ENCODE measurements around the gene KL. TPM values are rescaled to one million over a fixed set of nuclear protein-coding genes. Genes with fewer than 3 reads are reported as not detected.

The KL gene
- total and polyA plus RNA-seq, 2 of the 8 experiments (the other 6 are each of a cell fraction or from before 2014, with no cell fraction given), result 0.02 TPM; not detected in 1

DNA sequence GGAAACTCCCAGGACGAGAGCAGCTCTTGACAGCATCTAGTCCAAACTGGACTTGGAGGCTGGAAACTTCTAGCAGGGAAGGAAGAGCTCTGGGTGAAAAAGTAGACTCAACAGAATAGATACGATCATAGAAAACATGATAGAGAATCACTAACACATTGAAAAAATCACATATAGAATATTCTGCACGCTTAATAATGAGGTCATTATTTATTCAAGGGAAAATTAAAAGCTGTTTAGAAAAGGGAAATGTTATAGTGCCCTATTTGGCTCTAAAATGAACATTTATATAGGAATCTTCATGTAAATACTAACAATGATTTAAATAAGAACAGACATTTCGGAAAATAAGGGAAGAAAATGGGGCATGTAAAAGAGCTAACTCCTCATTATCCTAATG, 15.1 kb downstream of the KL start (continued):
- no peak for TF ChIP-seq RAD21 (IDR thresholded peaks at IDR 0.05 in 1 of 2, conservative IDR thresholded peaks at IDR 0.05 in 1 of 2; ENCODE audit: low read depth in 2 of 2, low read length in 2 of 2)
- no peak for TF ChIP-seq MAFK (IDR thresholded peaks at IDR 0.05; ENCODE audit: low read depth, low read length)
